IPS-NIHi7 (cell line): Measurements from ENCODE around the gene SLC38A1.
"Not testable (repeated sequence)": the region's sequence is repeated elsewhere in the genome, so short reads cannot be mapped to it uniquely, and the experiment has no call there.

Source experiments
- DNase-seq: peaks from one replicate; pipeline ENCODE4 v3.0.0; 2012; ENCODE audit warnings: mixed read lengths; ENCODE audit errors: extremely low spot score

Gene SLC38A1

GRCh38 chr12:46268583-46269428 lies at the start of gene SLC38A1:
Gene SLC38A1, minus strand, starts transcription at chr12:46269043. Its CDS starts 29,243 bp downstream, at chr12:46239800.
- peak; percentile 72 for DNase-seq

GRCh38 chr12:46318037-46318436 lies 49.2 kb upstream of the SLC38A1 start:
- no peak for DNase-seq

- DNase-seq, result peak; percentile 12
Measured at GRCh38 chr12:46304070-46304469, 35.2 kb upstream of the SLC38A1 start.

DNA sequence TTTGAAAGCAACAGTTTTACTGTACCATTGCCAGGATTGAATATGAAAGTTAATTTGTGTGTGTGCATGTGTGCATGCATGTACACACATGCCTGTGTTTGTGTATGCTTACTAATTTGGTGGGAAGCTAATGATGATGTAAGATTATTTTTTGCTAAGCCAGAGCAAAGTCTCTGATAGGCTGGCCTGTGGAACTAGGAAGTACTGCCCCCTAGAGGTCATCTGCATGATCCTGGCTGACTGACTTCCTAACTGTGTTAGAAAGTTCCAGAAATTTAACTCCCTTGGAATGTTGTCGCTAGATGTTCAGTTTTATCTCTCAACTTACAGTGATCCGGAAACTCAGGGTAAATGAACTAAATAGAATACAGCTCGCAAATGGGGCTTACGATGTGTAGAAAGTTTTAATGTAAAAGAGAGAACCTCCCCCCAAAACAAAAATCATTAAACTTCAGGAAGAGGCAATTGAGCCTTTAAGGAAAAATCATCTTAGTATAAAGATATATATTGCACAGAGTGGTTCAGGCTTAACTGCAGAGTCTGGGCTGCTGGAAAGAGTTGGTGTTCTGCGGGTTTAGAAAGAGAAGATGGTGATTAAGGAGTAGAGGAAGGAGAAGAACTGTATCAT lies 34.3 kb upstream of the SLC38A1 start:
- DNase-seq, result peak; percentile 64

DNA sequence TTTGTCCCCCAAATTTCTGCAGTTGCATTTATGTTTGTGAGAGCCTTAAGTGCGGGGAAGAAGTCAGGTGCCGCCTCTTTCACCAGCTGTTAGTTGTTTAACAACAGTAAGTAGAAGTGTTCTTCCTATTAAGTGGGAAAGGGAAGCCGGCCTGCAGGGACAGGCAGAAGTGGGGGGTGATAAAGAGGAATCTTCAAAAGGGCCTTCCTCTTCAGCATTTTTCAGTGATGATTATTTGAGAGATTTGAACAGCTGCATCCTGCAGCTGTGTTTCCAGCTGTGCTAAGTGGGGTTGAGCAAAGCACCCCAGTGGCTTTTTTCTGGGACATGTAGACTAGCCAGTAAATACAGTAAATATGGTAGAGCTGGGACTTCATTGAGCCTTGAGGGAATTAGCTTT lies 32.1 kb upstream of the SLC38A1 start:
- no peak for DNase-seq

DNA sequence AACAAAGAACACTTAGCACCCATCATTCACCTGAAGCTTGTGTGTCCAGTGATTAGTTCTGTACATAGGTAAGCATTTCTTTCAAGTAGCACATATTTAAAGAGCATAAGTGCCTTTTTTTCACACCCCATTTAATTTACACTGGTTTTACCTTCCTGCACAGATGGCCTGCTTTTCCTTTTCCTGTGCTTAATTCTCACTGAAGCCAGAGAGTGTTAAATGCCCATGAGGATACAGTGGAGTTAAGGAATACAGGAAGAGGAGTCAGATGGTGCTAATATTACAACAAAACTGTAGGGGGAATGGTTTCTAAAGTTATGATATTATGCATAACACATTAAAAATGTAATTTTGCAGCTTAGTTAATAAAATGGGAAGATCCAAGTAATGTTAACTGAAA lies 31.0 kb upstream of the SLC38A1 start:
- DNase-seq, result no peak

DNA sequence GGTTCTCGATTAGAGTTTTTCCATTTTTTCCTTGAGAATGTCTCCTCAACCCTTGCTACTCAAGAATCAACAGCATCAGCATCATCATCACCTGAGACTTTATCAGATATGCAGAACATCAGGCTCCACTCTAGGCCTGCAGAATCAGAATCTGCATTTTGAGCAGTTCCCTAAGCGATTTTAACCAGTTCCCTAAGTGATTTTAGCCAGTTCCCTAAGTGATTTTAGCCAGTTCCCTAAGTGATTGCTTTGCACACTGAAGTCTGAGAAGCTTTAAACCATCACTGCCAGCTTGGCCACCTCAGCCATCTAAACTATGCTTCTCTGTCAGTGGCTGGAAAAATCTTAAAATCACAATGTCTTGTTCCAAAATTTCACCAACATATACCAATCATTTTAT lies 29.4 kb upstream of the SLC38A1 start:
- DNase-seq, result no peak

DNA sequence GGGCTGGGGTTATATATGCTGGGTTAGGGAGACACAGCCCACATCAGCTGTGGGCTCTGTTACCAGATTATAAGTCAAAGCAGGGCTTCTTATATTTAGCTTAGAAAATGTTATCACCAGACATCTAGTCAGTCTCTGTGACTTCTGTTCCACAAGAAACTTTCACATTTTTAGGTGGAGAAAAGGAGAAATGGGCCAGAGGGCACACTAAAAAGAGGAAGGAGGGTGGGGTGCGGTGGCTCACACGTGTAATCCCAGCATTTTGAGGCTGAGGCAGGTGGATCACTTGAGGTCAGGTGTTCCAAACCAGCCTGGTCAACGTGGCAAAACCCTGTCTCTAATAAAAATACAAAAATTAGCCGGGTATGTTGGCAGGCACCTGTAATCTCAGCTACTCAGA lies 28.0 kb upstream of the SLC38A1 start:
- no peak for DNase-seq

DNA sequence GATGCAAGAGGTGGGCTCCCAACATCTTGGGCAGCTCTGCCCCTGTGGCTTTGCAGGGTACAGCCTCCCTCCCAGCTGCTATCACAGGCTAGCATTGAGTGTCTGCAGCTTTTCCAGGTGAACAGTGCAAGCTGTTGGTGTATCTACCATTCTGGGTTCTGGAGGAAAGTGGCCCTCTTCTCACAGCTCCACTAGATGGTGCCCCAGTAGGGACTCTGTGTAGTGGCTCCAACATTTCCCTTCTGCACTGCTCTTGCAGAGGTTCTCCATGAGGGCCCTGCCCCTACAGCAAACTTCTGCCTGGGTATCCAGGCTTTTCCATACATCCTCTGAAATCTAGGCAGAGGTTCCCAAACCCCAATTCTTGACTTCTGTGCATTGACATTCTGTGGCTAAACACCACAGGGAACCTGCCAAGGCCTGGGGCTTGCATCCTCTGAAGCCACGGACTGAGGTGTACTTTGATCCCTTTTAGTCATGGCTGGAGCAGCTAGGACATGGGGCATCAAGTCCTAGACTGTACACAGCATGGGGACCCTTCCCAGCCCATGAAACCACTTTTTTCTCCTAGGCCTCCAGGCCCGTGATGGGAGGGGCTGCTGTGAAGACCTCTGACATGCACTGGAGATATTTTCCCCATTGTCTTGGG lies 24.0 kb upstream of the SLC38A1 start:
- no peak for DNase-seq

DNA sequence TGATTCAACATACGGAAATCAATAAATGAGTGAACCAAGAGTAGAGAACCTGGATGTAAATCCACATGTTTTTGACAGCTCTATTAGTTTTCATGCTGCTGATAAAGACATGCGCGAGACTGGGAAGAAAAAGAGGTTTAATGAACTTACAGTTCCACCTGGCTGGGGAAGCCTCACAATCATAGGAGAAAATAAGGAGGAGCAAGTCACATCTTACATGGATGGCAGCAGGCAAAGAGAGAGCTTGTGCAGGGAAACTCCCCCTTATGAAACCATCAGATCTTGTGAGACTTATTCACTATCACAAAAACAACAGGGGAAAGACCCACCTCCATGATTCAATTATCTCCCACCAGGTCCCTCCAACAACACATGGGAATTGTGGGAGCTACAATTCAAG lies 23.1 kb upstream of the SLC38A1 start:
- DNase-seq, result not testable (repeated sequence)

DNA sequence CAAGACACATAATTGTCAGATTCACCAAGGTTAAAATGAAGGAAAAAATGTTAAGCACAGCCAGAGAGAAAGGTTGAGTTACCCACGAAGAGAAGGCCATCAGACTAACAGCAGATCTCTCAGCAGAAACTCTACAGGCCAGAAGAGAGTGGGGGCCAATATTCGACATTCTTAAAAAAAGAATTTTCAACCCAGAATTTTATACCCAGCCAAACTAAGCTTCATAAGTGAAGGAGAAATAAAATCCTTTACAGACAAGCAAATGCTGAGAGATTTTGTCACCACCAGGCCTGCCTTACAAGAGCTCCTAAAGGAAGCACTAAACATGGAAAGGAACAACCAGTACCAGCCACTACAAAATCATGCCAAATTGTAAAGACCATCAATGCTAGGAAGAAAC lies 16.3 kb upstream of the SLC38A1 start:
- DNase-seq, result not testable (repeated sequence)

- no peak for DNase-seq
Measured at GRCh38 chr12:46282829-46283228, 14.0 kb upstream of the SLC38A1 start.

- no peak for DNase-seq
Measured at GRCh38 chr12:46276756-46277155, 7.9 kb upstream of the SLC38A1 start.

GRCh38 chr12:46271863-46272262 lies 3.0 kb upstream of the SLC38A1 start:
- no peak for DNase-seq

GRCh38 chr12:46269429-46270241 lies 792 bp upstream of the SLC38A1 start:
- peak; percentile 49 for DNase-seq

DNA sequence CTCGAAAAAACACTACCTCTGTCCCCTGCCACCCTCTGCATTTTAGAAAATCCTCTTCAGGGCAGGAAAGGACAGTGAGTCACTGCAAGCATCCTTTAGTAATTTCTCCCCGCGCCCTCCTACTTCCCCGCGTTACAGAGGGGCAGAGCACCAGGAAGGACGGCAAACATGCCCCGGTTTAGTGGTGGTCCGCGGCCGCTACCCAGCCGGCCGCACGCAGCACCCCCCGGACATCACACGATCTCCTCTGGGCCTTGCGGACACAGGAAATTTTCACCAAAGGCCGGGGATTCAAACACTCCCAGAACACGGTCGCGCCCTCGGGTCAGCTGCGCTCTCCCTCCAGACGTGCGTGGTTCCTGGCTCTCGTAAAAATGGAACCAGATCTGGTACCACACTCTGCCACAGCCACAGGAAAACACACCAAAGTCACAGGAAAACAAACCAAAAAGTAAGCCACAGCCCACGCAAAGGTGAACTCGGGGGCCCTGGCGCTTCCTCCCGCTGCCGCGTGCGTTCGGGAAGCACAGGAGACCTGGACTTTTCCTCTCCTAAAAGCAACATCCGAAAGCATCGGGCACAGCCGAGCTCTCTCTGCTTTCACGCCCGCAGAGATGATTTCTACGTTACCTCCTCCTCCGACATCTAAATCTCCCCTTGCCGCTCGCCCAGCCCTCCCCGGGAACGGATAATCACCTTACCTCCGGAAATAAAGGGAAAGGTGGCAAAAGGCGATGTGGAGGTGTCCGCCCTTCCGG lies 839 bp downstream of the SLC38A1 start:
- DNase-seq, result no peak

DNA sequence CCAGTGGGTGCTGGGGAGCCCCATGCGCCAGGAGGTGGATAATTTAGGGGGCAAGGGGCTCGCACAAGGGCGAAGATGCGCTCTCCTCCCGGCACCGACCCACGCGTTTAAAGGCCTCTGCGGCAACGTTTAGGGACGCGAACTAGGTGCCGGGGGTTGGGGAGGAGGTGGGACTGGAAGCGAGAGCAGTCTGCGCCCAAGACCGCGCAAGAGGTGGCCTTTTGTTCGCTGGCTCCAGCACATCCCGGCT lies 1.3 kb downstream of the SLC38A1 start:
- DNase-seq, result no peak

DNA sequence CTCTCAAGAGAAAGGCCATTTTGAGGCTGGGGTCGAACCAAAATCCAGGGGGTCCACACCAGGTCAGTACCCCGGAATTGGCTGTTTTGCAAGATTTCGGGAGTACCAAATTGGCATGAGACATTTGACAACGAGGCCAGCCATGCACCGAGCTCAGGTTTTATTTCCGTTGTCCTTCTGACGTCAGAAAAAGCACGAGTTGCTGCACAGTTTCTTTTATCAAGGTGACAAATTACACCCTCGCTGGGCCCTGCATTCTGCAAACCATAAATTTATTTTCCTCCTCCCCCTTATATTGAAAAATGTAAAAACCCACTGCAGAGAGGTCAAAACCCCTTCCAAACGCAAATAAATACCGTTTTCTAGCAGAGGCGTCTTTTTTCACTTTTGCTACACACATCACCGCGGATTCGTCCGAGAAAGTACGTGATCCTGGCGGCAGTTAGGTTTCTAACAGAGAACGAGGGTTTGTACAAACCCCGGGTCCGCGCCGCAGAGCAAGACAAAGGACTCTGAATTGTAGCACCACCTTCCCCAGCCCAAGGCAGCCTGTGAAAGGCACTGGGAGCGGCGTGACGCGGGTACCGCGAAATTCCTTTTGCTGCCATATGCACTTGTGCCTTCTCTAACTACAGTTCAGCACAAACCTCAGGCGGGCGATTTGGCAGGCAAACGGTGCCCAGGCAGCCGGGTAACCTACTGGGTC lies 1.8 kb downstream of the SLC38A1 start:
- peak; percentile 33 for DNase-seq

GRCh38 chr12:46266382-46266791 lies 2.5 kb downstream of the SLC38A1 start:
- no peak for DNase-seq

DNA sequence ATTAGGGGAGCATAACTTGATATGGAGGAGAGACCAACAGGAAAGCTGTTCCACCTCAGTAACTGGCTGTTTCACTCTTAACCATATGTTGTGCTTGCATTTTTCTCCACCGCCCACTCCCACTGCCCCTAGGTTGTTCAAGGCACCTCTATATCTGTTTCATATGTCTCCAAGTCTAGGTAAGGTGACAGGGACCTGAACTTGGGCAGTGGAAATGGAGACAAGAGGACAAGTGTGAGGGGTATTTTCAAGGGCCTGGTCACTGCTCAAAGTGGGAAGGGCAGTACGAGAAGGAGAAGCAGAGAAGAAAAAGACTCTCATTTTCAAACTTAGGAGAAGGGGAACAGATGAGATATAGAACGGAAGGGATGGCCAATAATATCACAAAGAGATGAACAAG lies 3.1 kb downstream of the SLC38A1 start:
- no peak for DNase-seq

DNA sequence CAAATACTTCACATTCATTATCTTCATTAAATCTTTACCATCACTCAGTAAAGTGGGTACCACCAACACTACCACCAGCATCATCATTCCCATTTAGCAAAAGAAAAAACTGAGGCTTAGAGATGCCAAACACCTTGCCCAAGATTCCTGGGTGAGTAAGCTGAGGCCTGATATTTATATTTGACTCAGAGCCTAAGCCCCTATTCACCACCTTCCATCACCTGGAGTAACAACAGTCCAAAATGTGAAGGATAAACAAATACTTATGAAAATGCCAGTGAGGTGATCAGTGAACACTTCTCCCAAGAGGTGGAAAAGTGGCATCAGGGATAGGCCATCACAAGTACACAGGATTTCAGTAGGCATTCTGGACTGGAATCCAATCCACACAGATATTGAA lies 3.7 kb downstream of the SLC38A1 start:
- DNase-seq, result no peak
